Right ventricle myocardium superior (tissue), 1 donor: ENCODE data around the gene KRT6B. TPM values are rescaled to one million over a fixed set of nuclear protein-coding genes. Genes with fewer than 3 reads are reported as not detected.
"Not testable (repeated sequence)": the region's sequence is repeated elsewhere in the genome, so short reads cannot be mapped to it uniquely, and the experiment has no call there.

ENCODE experiments used
- ATAC-seq: fragments of 200-7000 bp; cut with Tn5 transposase; one replicate; pipeline ENCODE4 v1.9.1; 2020; ENCODE audit warnings: mild to moderate bottlenecking; ENCODE audit not compliant: poor library complexity
- DNase-seq: peaks from one replicate; pipeline ENCODE4 v3.0.0-alpha.2; 2020
- intact Hi-C: fragments of 100-400 bp; cut with DNase I; formaldehyde crosslinking; loops from one replicate; pipeline ENCODE4 v1.11.2; 2022
- total RNA-seq: library from RNA; stranded (reverse); fragmentation: NEBNext Ultra II Directional; extraction: Animal tissue kit (Norgen Biotek cat#: 25700); gene quantifications from one replicate; pipeline ENCODE4 v1.2.1, GENCODE V29; 2021
- donor health status: DM: no; HTN: yes; CAD: no; lungs with severe emphysema.

Gene KRT6B
- total RNA-seq, 1 donor from 2014 or later = not detected

DNA sequence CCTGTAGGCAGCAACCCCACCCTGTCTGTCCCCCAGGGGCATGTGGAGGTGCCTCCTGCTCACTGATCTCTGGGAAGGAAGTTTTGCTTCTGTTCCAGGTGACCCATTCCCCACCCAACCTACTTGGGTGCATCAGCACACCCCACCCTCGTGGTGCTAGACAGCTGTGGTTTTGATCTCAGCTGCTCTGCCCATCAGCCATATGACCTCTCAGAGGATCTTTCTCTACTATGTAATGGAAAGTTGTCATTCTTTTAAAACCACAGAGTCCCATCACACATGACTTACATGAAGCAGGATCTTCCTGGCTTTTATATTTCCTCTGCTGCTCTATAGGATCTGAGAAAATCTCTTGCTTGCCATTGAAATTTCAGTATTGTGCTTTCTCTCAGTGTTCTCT lies 32.3 kb downstream of the KRT6B start:
- DNase-seq = no peak
- intact Hi-C loops = no loop called here
- ATAC-seq = no peak

DNA sequence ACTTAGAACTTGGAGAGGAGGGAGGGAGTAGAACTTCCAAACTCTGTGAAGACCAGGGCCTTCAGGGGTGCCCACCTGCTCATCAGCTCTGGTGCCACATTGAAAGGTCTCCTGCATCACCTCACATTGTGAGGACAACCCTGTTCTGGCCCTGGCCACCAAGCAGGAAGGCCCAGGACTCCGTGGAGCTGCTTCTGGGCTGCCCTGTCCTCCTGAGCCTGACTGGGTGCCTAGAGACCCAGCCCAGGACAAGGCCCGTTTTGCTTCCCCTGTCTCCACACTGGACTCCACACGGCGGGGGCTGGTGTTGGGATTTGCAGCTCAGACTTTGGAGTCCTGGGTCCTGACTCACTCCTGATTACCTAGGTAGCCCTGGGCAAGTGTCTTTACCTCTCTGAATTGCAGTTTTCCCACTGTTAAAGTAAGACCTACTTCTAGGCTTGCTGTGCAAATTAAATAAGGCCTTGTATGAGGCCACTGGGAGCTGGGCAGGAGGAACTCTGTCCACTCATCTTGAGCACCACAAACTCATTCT lies 33.3 kb downstream of the KRT6B start:
- DNase-seq (no peak), ATAC-seq (no peak)
- intact Hi-C loops = no loop called here

DNA sequence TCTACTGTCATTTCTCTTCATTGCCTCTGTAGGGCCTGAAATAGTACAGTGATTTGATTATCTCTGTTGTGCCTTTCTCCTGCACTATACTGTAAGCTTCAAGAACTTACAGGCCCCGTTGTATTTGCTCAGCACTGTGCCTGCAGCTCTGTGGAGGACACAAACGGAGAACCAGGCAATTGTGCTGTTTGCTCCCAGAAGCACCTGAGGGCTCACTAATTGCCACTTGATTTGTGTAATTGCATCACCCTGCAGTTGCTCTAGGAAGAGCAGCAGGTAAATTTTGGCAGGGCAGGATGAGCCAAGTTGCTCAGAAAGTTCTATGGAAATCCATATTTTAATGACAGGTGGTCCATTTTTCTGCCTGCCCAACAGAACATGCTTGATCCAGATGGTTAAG lies 34.2 kb downstream of the KRT6B start:
- DNase-seq = no peak
- ATAC-seq = no peak
- intact Hi-C loops = no loop called here

DNA sequence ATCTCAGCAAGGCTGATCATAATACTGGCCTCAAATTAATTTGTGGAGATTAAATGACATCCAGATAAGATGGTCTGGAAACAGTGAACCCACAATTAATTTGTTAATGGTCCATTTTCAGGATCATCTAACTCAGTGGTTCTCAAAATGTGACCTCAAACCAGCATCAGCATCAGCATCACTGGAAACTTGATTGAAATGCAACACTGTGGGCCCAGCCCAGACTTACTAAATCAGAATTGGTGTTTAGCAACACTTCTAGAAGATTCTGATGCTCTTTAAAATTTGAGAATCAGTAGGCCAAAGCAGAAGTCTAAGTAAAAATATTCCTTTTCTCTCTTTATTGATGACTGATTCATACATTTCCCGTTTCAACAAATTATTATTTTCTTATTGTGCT lies 35.2 kb downstream of the KRT6B start:
- intact Hi-C loops = no loop called here
- ATAC-seq (peak; percentile 57), DNase-seq (no peak)

DNA sequence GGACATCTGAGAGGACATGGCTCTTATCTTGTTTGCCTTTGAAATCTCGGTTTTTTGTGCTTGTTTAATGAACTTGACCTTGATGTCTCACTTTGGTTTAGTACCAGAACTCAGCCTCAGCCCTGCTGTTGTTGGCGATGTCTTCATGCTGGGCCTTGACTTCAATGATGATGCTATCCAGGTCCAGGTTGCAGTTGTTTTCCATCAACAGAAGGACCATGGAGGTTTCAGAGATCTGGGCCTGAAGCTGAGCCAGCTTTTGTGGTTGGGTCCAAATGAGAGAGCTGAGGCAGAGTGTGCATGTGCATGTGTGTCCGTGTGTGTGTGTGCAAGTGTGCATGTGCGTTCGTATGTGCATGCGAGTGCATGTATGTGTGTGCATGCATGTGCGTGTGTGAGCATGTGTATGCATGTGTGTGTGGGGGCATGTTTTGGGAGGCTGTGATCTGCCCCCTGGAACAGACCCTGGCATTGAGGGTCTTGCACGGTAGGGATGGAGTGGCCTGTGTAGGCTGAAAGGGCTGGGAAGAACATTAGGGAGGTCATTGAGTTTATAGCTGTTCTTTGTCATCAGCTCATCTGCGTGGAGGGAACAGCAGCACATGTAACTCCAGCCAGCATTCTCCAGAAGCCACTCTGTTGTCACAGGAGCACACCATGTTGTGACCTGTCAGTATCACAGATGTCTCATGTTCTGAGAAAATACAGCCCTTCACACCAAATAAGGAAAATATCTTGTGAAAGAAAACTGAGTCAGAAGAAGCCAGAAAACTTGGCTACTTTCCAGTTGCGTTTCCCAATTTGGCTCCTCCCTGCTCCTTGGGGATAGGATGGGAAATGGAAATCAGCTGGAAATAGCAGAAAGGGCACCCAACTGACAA lies 35.8 kb downstream of the KRT6B start:
- intact Hi-C loops = no loop called here
- DNase-seq (no peak), ATAC-seq (peak; percentile 94)

DNA sequence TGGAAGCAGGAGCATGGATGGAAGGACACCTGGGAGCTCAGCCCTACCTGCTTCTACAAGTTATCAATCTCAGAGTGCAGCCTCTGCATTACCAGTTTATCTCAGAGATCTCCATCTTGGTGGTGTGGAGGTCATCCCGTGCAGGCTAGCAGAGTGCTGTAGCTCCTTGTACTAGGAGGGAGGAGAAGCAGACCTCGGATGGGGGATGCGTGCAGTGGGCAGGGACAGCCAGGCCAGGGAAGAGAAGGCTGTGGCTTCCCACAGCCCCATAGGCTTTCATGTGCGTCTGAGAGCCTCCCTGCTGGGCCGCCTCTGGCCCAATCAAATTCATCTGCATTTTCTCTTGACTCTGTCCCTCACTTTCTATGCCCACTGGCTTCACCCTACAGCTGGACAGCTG lies 37.0 kb downstream of the KRT6B start:
- intact Hi-C loops = no loop called here
- no peak for DNase-seq

DNA sequence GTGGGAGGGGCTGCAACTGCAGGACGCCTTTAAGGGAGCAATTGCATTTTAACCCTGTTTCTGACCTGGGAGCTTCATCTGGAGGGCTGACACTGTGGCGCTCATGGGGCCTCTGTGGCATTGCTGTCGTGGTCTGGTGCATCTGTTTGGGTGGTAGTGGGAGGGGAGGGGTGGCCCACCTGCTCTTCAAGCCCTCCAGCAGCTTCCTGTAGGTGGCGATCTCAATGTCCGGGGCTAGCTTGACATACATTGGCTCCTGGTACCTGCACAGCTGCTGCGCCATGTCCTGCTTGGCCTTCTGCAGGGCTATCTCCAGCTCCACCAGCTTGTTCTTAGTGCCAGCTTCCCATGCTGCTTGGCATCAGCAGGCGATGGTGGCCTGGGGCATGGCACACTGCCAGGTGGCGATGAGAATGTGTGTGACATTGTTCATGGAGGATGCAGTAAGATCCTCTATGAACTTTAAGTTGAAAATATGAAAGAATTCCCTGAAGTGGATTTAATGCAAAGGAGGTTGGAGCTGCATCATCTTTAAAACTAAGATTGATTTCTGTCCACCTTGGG lies 38.1 kb downstream of the KRT6B start:
- intact Hi-C loops = no loop called here
- DNase-seq = no peak
- no peak for ATAC-seq

More for the DNA sequence above, 37.0 kb downstream of the KRT6B start:
- ATAC-seq = no peak

DNA sequence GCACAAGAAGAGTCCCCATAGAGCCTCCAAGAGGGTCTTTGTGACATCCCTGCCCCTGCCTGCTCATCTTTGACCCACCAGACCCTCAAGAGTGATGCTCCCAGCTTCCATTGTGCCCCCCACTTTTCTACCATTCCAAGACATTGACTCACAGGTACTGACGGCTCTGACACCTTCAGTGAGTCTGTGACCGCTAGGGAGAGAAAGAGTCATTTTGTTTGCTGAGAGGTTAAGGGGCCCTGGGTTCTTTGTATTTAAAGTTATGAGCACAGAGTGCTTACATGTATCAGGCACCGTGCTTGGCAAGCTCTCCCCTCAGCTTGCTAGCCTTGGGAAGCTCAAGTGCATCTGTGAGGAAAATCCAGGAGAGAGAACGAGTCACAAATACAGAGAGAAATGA lies 38.7 kb downstream of the KRT6B start:
- no peak for DNase-seq
- intact Hi-C loops = no loop called here
- no peak for ATAC-seq

DNA sequence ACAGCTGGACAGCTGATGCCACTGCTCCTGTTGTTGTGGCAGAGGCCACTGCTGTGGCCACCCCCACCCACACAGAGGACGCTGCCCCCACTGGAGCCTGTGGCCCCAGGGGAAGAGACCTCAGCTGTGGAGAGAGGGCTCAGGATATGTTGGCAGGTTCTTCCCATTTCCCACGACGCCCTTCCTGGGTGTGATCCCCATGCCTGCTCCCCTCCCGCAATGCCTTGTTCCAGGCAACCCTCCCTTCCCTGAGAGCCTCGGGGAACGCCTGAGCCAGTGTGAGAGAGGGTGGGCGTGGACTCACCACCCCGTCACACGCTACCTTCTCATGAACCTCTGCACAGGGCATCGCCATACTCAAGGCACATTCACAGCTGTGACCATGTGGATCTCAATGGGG lies 40.1 kb downstream of the KRT6B start:
- no peak for ATAC-seq
- DNase-seq = no peak
- intact Hi-C loops = no loop called here

DNA sequence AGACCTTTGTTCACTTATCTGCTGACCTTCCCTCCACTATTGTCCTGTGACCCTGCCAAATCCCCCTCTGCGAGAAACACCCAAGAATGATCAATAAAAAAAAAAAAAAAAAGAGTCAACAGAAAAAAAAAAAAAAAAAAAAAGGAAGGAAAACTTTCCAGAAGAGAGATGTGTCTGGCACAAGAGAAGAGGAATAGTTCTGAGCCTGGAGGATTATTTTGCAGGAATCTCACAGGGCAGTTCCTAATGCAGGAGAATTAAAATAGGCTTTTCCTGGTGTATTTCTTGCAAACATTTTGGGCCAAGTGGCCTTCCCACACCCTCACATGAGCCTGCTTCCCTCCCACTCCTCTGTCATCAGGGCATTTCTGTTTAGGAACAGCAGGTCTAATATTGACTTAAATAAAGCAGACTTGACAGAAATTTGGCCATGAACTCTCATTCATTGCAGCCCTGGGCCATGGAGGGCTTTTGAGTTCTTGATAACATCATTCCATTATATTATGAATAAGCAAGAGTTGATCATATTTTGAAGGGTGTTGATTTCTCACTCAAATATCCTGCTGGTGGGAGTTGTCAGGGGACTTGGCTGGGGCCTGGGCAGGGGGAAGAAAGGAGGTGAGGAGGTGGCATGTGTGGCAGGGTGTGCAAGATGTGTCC lies 41.2 kb downstream of the KRT6B start:
- DNase-seq, intact Hi-C loops: not testable (repeated sequence)
- ATAC-seq = peak; percentile 18

DNA sequence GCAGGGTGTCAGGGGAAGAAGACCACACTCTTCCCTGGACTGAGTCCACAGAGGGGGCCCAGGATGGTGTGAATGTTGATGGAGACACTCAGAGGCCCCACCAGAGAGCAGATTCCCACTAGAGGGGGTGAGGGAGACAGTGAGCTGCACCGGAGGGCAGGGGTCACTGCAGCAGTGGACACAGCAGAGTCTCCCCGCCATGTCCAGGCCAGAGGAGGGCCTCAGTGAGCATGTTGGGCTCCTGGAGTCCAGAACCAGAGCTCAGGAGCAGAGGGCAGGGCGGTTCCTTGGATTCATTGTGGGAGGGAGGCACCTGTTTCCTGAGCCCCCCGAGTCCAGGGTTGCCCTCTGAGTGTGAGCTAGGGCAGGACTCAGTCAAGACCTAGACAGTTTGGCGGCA lies 44.0 kb downstream of the KRT6B start:
- ATAC-seq = no peak
- intact Hi-C loops = no loop called here
- DNase-seq = no peak

DNA sequence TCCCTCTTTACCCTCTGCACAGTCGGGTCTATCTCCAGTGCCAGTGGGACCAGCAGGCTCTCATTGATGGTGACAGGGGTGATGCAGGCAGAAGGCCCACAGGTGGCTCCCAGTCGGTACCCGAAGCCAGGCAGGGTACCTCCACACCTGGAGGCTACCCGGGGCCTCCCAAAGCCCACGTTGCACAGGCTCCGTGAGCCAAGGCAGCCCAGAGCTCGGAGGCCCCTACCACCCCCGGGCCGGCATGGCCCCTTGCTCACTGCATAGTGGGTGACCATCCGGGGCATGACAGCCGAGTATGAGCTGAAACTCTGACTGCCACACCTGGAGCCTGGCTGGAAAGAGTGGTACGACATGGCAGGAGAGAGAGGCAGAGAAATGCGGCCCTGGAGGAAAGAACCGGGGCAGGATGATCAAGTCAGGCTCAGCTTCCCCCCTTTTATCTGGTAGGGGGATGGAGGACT lies 46.0 kb downstream of the KRT6B start, which contains the start of gene KRT82:
KRT82 (minus strand) TSS at position 414 of the 464 bp plus-strand sequence; CDS start at position 356, 58 bp downstream.
- DNase-seq (no peak), ATAC-seq (no peak)
- intact Hi-C loops = no loop called here

DNA sequence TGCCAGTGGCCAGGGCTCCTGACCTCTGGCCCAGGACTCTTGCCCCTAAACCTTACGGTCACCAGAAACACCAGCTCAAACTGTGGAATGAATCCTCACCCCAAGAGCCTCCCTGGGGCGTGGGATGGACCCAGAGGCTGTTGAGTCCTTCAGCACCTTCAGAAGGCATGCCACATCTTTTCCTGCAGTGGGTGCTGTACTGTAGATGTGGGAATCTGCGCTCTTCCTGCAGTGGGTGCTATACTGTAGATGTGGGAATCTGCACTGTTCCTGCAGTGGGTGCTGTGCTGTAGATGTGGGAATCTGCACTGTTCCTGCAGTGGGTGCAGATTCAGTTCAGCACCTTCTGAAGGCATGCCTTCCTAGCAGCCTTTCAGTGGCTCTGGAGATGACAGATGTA lies 47.0 kb downstream of the KRT6B start:
- DNase-seq (no peak), ATAC-seq (no peak)
- intact Hi-C loops = no loop called here

DNA sequence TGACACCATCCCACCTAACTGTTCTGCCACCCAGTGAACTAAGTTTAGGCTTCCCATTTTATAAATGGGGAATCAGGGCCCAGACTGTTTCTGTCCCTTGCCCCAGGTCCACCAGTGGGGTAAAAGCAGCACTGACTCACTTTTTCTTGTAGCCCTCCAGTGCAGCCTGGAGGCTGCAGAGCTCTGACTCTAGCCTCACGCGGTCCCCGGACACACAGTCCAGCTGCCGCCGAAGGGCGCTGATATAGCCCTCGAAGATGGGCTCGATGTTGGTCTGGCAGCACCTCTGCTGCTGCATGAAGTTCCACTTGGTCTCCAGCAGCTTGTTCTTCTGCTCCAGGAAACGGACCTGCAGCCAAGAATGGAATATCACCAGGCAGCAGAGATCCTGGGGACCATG lies 48.4 kb downstream of the KRT6B start:
- intact Hi-C loops = no loop called here
- no peak for DNase-seq
- ATAC-seq = no peak

DNA sequence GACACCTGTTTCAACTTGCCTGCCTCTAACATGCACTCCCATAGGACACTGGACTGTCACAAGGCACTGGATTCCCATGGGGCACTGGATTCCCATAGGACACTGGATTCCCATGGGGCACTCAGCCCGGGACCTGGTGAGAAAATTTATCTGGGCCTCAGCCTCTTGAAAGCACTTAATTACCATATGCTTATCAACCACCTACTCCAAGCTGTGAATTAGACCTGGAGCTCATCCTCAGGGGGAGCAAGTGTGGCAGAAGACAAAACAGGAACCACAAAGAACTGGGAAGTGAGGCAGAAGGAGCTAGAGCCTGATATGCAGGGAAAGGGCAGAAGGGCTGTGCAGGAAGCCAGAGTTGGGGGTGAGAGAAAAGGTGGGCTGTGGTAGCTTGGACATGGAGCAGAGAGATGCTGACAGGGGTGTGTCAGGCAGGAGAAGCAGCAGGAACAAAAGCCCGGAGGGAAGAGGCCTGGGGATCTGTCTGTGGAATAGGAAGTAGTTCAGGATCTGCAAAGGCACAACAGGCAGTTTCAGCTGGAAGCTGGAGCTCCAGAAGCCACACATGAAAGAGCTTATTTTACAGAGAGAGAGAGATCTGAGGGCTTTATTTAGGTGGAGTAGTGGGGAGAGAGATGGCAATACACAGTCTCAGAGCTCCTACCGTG lies 48.9 kb downstream of the KRT6B start:
- intact Hi-C loops = no loop called here
- ATAC-seq (no peak), DNase-seq (no peak)

DNA sequence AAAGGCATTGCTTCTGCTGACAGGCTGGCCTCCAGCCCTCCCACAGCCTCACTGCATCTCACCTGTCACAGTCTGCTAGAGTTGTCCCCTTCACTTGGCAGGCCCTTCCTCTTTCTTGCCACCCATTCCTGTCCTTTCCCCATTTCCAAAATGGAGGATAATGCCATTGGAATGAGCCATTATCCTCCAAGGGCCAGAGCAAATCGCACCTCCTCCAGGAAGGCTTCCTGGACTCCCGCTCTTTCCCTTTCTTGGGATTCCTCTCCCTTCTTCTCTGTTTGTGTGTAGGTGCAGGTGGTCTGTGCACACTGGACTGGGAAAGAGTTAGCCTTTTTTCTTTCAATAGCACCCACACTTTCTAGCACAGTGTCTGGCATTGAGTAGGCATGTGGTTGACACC lies 49.6 kb downstream of the KRT6B start:
- no peak for DNase-seq
- no peak for ATAC-seq
- intact Hi-C loops = no loop called here

DNA sequence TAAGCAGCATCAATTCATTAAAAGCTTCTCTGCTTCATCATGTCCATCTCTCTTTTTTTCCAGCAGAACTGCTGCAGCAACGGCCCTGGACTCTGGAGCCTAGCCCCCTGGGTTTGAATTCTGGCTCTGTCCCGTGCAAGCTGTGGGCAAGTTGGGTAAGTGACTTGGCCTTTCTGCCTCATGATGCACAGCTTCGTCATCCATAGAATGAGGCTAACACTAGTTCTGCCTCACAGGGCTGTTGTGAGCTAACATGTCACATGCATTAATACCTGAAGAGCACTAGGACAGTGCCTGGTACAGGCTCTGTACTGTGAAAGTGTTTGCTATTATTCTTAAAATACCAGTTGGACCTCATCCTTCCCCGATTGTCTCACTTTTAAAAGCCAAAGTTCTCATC lies 50.0 kb downstream of the KRT6B start:
- ATAC-seq (no peak), DNase-seq (no peak)
- intact Hi-C loops = no loop called here

DNA sequence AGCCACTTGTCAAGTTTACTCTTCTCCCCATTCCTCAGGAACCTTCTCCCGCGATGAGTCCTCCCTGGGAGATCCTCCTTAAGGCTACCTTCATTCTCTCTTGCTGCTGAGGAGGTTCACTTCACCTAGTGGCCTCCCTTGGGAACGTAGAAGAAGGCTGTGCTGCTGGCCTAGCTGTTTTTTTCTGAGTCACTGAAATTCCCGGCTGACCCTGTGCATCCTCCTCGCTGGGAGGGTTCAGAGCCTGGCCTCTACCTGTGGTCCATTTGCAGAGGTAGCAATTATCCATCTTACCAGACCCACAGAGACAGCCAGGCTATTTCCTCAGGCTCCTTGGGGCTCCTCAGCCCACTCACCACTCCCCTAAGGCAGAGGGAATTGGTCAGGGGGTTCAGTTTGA lies 50.4 kb downstream of the KRT6B start:
- intact Hi-C loops = no loop called here
- ATAC-seq = no peak
- DNase-seq = no peak

DNA sequence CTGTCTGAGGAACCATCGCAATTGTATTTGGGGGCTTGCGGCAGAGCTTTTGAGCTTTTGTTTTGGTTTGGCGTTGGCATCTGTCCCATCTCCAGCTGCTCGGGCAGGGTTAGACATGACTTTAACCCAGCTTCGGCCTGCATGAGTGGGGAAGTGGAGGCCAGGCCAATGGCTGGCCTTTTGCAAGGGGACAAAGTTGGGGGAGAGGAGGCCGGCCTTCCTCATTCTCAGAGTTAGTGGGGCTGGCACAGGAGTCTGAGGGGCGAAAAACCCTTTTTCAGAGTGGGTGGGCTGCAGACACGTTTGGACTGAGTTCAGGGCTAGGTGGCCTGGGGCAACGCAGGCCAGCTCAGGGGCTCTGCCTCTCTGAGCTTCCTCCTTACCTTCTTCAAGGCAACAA lies 51.0 kb downstream of the KRT6B start:
- DNase-seq (no peak), ATAC-seq (no peak)
- intact Hi-C loops = no loop called here
